ENCODE measurements around the gene XRCC6.
"Not testable (repeated sequence)": the region's sequence is repeated elsewhere in the genome, so short reads cannot be mapped to it uniquely, and the experiment has no call there.

XRCC6 gene

GRCh38 chr22:41636467-41636866 is 15.4 kb downstream of the XRCC6 start:
- H3K27ac ChIP-seq, result no peak overlapping the region
- no peak overlapping the region for H3K4me3 ChIP-seq (ENCODE audit: low read depth in 1 of 2, low read length in 1 of 2)
- no peaks in the 10 kb centered on the region for H3K27me3 ChIP-seq
- TF ChIP-seq CTCF (IDR thresholded peaks at IDR 0.05), result no peak
- H3K9me3 ChIP-seq, result no peaks in the 10 kb centered on the region
- H3K36me3 ChIP-seq, result peaks cover 79% of the 10 kb centered on the region
- no peaks in the 10 kb centered on the region for H3K4me1 ChIP-seq (ENCODE audit: control insufficient read depth in 1 of 2, insufficient read depth in 1 of 2, low read depth in 1 of 2, low read length in 1 of 2)

- not testable (repeated sequence) for H3K9me3 ChIP-seq; H3K27ac ChIP-seq; H3K4me3 ChIP-seq (ENCODE audit: low read depth in 1 of 2, low read length in 1 of 2); H3K4me1 ChIP-seq (ENCODE audit: control insufficient read depth in 1 of 2, insufficient read depth in 1 of 2, low read depth in 1 of 2, low read length in 1 of 2); H3K27me3 ChIP-seq
- peaks cover 82% of the 10 kb centered on the region for H3K36me3 ChIP-seq
Observed at GRCh38 chr22:41637623-41638022, 16.5 kb downstream of the XRCC6 start.

- Histone ChIP-seq H3K36me3 (peaks cover 86% of the 10 kb centered on the region), H3K27ac (no peak overlapping the region), H3K4me1 (ENCODE audit: control insufficient read depth in 1 of 2, insufficient read depth in 1 of 2, low read depth in 1 of 2, low read length in 1 of 2) (no peaks in the 10 kb centered on the region), H3K9me3 (no peaks in the 10 kb centered on the region), H3K4me3 (ENCODE audit: low read depth in 1 of 2, low read length in 1 of 2) (no peak overlapping the region), H3K27me3 (no peaks in the 10 kb centered on the region)
- TF ChIP-seq CTCF (IDR thresholded peaks at IDR 0.05), result no peak
Observed at GRCh38 chr22:41638124-41638523, 17.0 kb downstream of the XRCC6 start.

- H3K27me3 ChIP-seq, result no peaks in the 10 kb centered on the region
- H3K9me3 ChIP-seq, result no peaks in the 10 kb centered on the region
- H3K36me3 ChIP-seq, result peaks cover 84% of the 10 kb centered on the region
- H3K4me1 ChIP-seq (ENCODE audit: control insufficient read depth in 1 of 2, insufficient read depth in 1 of 2, low read depth in 1 of 2, low read length in 1 of 2), result no peaks in the 10 kb centered on the region
- TF ChIP-seq CTCF (IDR thresholded peaks at IDR 0.05), result no peak
- no peak overlapping the region for H3K4me3 ChIP-seq (ENCODE audit: low read depth in 1 of 2, low read length in 1 of 2)
- no peak overlapping the region for H3K27ac ChIP-seq
Observed at GRCh38 chr22:41638748-41639147, 17.7 kb downstream of the XRCC6 start.

GRCh38 chr22:41641854-41642253 is 20.8 kb downstream of the XRCC6 start:
- no peak for TF ChIP-seq CTCF (IDR thresholded peaks at IDR 0.05)
- Histone ChIP-seq H3K9me3 (no peaks in the 10 kb centered on the region), H3K4me3 (ENCODE audit: low read depth in 1 of 2, low read length in 1 of 2) (no peak overlapping the region), H3K27me3 (no peaks in the 10 kb centered on the region), H3K36me3 (peaks cover 79% of the 10 kb centered on the region), H3K4me1 (ENCODE audit: control insufficient read depth in 1 of 2, insufficient read depth in 1 of 2, low read depth in 1 of 2, low read length in 1 of 2) (no peaks in the 10 kb centered on the region), H3K27ac (no peak overlapping the region)

GRCh38 chr22:41642331-41643110 is 21.4 kb downstream of the XRCC6 start:
- Histone ChIP-seq H3K4me1 (ENCODE audit: control insufficient read depth in 1 of 2, insufficient read depth in 1 of 2, low read depth in 1 of 2, low read length in 1 of 2) (no peaks in the 10 kb centered on the region), H3K36me3 (peaks cover 79% of the 10 kb centered on the region)

More at GRCh38 chr22:41642331-41643110, 21.4 kb downstream of the XRCC6 start:
- H3K27me3 ChIP-seq, result no peaks in the 10 kb centered on the region
- no peak overlapping the region for H3K4me3 ChIP-seq (ENCODE audit: low read depth in 1 of 2, low read length in 1 of 2)
- H3K9me3 ChIP-seq, result no peaks in the 10 kb centered on the region
- TF ChIP-seq CTCF (IDR thresholded peaks at IDR 0.05), result no peak
- no peak overlapping the region for H3K27ac ChIP-seq
